ENCODE results near the gene ADAMTSL4.

GRCh38 chr1:150545486-150546032, 3.6 kb upstream of the ADAMTSL4 start:
- TF ChIP-seq, protein P1, sequence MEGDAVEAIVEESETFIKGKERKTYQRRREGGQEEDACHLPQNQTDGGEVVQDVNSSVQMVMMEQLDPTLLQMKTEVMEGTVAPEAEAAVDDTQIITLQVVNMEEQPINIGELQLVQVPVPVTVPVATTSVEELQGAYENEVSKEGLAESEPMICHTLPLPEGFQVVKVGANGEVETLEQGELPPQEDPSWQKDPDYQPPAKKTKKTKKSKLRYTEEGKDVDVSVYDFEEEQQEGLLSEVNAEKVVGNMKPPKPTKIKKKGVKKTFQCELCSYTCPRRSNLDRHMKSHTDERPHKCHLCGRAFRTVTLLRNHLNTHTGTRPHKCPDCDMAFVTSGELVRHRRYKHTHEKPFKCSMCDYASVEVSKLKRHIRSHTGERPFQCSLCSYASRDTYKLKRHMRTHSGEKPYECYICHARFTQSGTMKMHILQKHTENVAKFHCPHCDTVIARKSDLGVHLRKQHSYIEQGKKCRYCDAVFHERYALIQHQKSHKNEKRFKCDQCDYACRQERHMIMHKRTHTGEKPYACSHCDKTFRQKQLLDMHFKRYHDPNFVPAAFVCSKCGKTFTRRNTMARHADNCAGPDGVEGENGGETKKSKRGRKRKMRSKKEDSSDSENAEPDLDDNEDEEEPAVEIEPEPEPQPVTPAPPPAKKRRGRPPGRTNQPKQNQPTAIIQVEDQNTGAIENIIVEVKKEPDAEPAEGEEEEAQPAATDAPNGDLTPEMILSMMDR (conservative IDR thresholded peaks at IDR 0.05 in 1 of 2, IDR thresholded peaks at IDR 0.05 in 1 of 2; ENCODE audit: extremely low read depth in 1 of 2, insufficient read depth in 1 of 2, low read depth in 1 of 2, low read length in 2 of 2) = no peak
- no peak for TF ChIP-seq EZH2 (IDR thresholded peaks at IDR 0.05; ENCODE audit: borderline replicate concordance, low read length)

Measured in mammary epithelial cell (primary cell).